Mononuclear cell (primary cell): ENCODE measurements around the gene CPNE9. TPM values are rescaled to one million over a fixed set of nuclear protein-coding genes. Genes with fewer than 3 reads are reported as not detected.

Source experiments
- H3K27me3 ChIP-seq: 2 replicates; pipeline ENCODE4 v1.6.0; 2011; ENCODE audit warnings: low read length, control low read depth; ENCODE audit not compliant: insufficient read depth
- H3K4me1 ChIP-seq: 2 replicates; pipeline ENCODE4 v1.5.1; 2011; ENCODE audit warnings: mild to moderate bottlenecking, low read length, control low read depth; ENCODE audit not compliant: insufficient read depth
- H3K4me3 ChIP-seq: 2 replicates; pipeline ENCODE4 v1.5.1; 2011; ENCODE audit warnings: mild to moderate bottlenecking, low read length, moderate library complexity
- H3K9me3 ChIP-seq: 2 replicates; pipeline ENCODE4 v1.5.1; 2011; ENCODE audit warnings: low read depth, mild to moderate bottlenecking, control low read depth, low read length
- total RNA-seq: library from RNA; depleted of rRNA; stranded (reverse); fragments of >200 nt; gene quantifications from one replicate; pipeline ENCODE4 v1.2.3, GENCODE V29; 2012

Gene CPNE9
- total RNA-seq, 1 donor, result not detected

- no peak overlapping the region for H3K4me3 ChIP-seq
- peaks cover 34% of the 10 kb centered on the region for H3K4me1 ChIP-seq
- H3K9me3 ChIP-seq, result no peaks in the 10 kb centered on the region
- no peaks in the 10 kb centered on the region for H3K27me3 ChIP-seq
Measured at GRCh38 chr3:9736831-9737230, 33.2 kb downstream of the CPNE9 start.

GRCh38 chr3:9739181-9739580, 35.5 kb downstream of the CPNE9 start:
- no peaks in the 10 kb centered on the region for H3K27me3 ChIP-seq
- H3K9me3 ChIP-seq, result no peaks in the 10 kb centered on the region
- H3K4me1 ChIP-seq, result peaks cover 13% of the 10 kb centered on the region
- H3K4me3 ChIP-seq, result no peak overlapping the region

GRCh38 chr3:9742560-9742959, 38.9 kb downstream of the CPNE9 start:
- Histone ChIP-seq H3K4me1 (no peaks in the 10 kb centered on the region), H3K27me3 (no peaks in the 10 kb centered on the region), H3K9me3 (no peaks in the 10 kb centered on the region), H3K4me3 (no peak overlapping the region)

- H3K4me1 ChIP-seq, result no peaks in the 10 kb centered on the region
- no peaks in the 10 kb centered on the region for H3K27me3 ChIP-seq
- H3K4me3 ChIP-seq, result no peak overlapping the region
- H3K9me3 ChIP-seq, result no peaks in the 10 kb centered on the region
Measured at GRCh38 chr3:9743548-9743947, 39.9 kb downstream of the CPNE9 start.

- no peaks in the 10 kb centered on the region for H3K27me3 ChIP-seq
- H3K4me3 ChIP-seq, result no peak overlapping the region
Measured at GRCh38 chr3:9744162-9744561, 40.5 kb downstream of the CPNE9 start.

GRCh38 chr3:9745521-9745920, 41.9 kb downstream of the CPNE9 start:
- no peaks in the 10 kb centered on the region for H3K27me3 ChIP-seq

More at GRCh38 chr3:9744162-9744561, 40.5 kb downstream of the CPNE9 start:
- no peaks in the 10 kb centered on the region for H3K9me3 ChIP-seq
- peaks cover 3% of the 10 kb centered on the region for H3K4me1 ChIP-seq

GRCh38 chr3:9746330-9746729, 42.7 kb downstream of the CPNE9 start:
- H3K4me1 ChIP-seq, result peaks cover 19% of the 10 kb centered on the region

More at GRCh38 chr3:9745521-9745920, 41.9 kb downstream of the CPNE9 start:
- H3K4me1 ChIP-seq, result peaks cover 11% of the 10 kb centered on the region
- no peaks in the 10 kb centered on the region for H3K9me3 ChIP-seq
- no peak overlapping the region for H3K4me3 ChIP-seq

GRCh38 chr3:9747267-9747666, 43.6 kb downstream of the CPNE9 start:
- peaks cover 27% of the 10 kb centered on the region for H3K4me1 ChIP-seq
- no peak overlapping the region for H3K4me3 ChIP-seq
- no peaks in the 10 kb centered on the region for H3K27me3 ChIP-seq
- H3K9me3 ChIP-seq, result no peaks in the 10 kb centered on the region

More at GRCh38 chr3:9746330-9746729, 42.7 kb downstream of the CPNE9 start:
- H3K9me3 ChIP-seq, result no peaks in the 10 kb centered on the region
- no peaks in the 10 kb centered on the region for H3K27me3 ChIP-seq
- H3K4me3 ChIP-seq, result no peak overlapping the region

GRCh38 chr3:9748031-9748430, 44.4 kb downstream of the CPNE9 start:
- H3K9me3 ChIP-seq, result no peaks in the 10 kb centered on the region
- H3K27me3 ChIP-seq, result no peaks in the 10 kb centered on the region
- peaks cover 29% of the 10 kb centered on the region for H3K4me1 ChIP-seq
- no peak overlapping the region for H3K4me3 ChIP-seq

- Histone ChIP-seq H3K9me3 (no peaks in the 10 kb centered on the region), H3K4me3 (peak overlapping the region; percentile 58)
Measured at GRCh38 chr3:9749296-9749644, 45.6 kb downstream of the CPNE9 start.

GRCh38 chr3:9749645-9750555, 46.3 kb downstream of the CPNE9 start, which contains the start of gene OGG1:
Gene OGG1 (plus strand): TSS chr3:9749952. CDS start chr3:9750287, 335 bp downstream.
- H3K9me3 ChIP-seq, result no peaks in the 10 kb centered on the region
- peak within 1 kb of the TSS; percentile 58 for H3K4me3 ChIP-seq
- no peaks in the 10 kb centered on the region for H3K27me3 ChIP-seq
- H3K4me1 ChIP-seq, result peaks cover 38% of the 10 kb centered on the region

More at GRCh38 chr3:9749296-9749644, 45.6 kb downstream of the CPNE9 start:
- Histone ChIP-seq H3K4me1 (peaks cover 32% of the 10 kb centered on the region), H3K27me3 (no peaks in the 10 kb centered on the region)

GRCh38 chr3:9750556-9751411, 47.2 kb downstream of the CPNE9 start:
- Histone ChIP-seq H3K27me3 (no peaks in the 10 kb centered on the region), H3K4me3 (peak overlapping the region; percentile 58), H3K9me3 (no peaks in the 10 kb centered on the region), H3K4me1 (peaks cover 45% of the 10 kb centered on the region)

GRCh38 chr3:9754678-9755077, 51.0 kb downstream of the CPNE9 start:
- no peaks in the 10 kb centered on the region for H3K9me3 ChIP-seq
- peaks cover 38% of the 10 kb centered on the region for H3K4me1 ChIP-seq
- no peak overlapping the region for H3K4me3 ChIP-seq
- H3K27me3 ChIP-seq, result no peaks in the 10 kb centered on the region

GRCh38 chr3:9757427-9757826, 53.8 kb downstream of the CPNE9 start:
- Histone ChIP-seq H3K9me3 (no peaks in the 10 kb centered on the region), H3K27me3 (no peaks in the 10 kb centered on the region), H3K4me1 (peaks cover 16% of the 10 kb centered on the region), H3K4me3 (no peak overlapping the region)
